ENCODE data around the gene CD34. TPM values are rescaled to one million over a fixed set of nuclear protein-coding genes. Genes with fewer than 3 reads are reported as not detected.

CD34 gene
- polyA plus RNA-seq, 4 donors = 1.1 to 23.7 (median 9.7) TPM

GRCh38 chr1:207923561-207923960 is 12.6 kb upstream of the CD34 start:
- H3K4me1 ChIP-seq (ENCODE audit: control insufficient read depth in 3 of 3, insufficient read depth in 2 of 3, low read depth in 1 of 3, low read length in 2 of 3) = peaks cover 0 to 25% (median 4%) of the 10 kb centered on the region in 3 donors
- no peaks in the 10 kb centered on the region for H3K36me3 ChIP-seq (ENCODE audit: control insufficient read depth in 3 of 3, insufficient read depth in 2 of 3, low read depth in 1 of 3, low read length in 3 of 3)
- FAIRE-seq (no peak), DNase-seq (no peak)
- no peak overlapping the region for H3K4me3 ChIP-seq (ENCODE audit: low read depth in 1 of 3, low read length in 3 of 3)
- 56 to 78% (median 70%) methylated on average over 7 of the region's 7 CpGs for WGBS, 3 donors
- no peaks in the 10 kb centered on the region for H3K9me3 ChIP-seq (ENCODE audit: control insufficient read depth in 2 of 2, insufficient read depth in 1 of 2, low read depth in 1 of 2, low read length in 1 of 2)
- H3K27me3 ChIP-seq (ENCODE audit: control insufficient read depth in 3 of 3, insufficient read depth in 3 of 3, low read length in 3 of 3) = peaks cover 0 to 3% (median 1%) of the 10 kb centered on the region in 3 donors
- H3K27ac ChIP-seq (ENCODE audit: low read depth in 1 of 3, low read length in 2 of 3) = no peak overlapping the region

DNA sequence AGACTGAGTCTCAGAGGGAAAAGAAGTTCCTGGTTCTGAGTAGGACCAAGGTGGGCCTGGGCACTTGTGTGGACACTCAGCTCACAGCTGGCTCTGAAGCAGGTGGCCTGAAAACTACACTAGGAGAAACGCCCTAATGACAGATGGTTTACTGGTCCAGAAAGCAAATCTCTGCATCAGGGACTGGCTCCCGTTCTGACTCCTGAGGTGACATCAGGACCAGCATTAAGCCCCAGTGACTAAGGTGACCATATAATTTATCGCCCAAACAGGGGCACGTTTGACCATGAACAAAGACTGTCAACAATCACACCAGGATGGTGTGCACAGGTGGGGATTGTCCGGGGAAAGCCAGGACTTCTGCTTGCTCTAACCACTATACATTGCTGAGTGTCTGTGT is 12.2 kb upstream of the CD34 start:
- WGBS, 3 donors = 62 to 66% (median 65%) methylated on average over 5 of the region's 5 CpGs
- DNase-seq (no peak), FAIRE-seq (no peak)
- H3K4me3 ChIP-seq (ENCODE audit: low read depth in 1 of 3, low read length in 3 of 3) = no peak overlapping the region
- H3K27ac ChIP-seq (ENCODE audit: low read depth in 1 of 3, low read length in 2 of 3) = peak overlapping the region in 1 of 3 donors; percentile 33
- no peaks in the 10 kb centered on the region for H3K9me3 ChIP-seq (ENCODE audit: control insufficient read depth in 2 of 2, insufficient read depth in 1 of 2, low read depth in 1 of 2, low read length in 1 of 2)
- H3K36me3 ChIP-seq (ENCODE audit: control insufficient read depth in 3 of 3, insufficient read depth in 2 of 3, low read depth in 1 of 3, low read length in 3 of 3) = no peaks in the 10 kb centered on the region
- H3K4me1 ChIP-seq (ENCODE audit: control insufficient read depth in 3 of 3, insufficient read depth in 2 of 3, low read depth in 1 of 3, low read length in 2 of 3) = peaks cover 0 to 29% (median 4%) of the 10 kb centered on the region in 3 donors
- peaks cover 0 to 3% (median 1%) of the 10 kb centered on the region in 3 donors for H3K27me3 ChIP-seq (ENCODE audit: control insufficient read depth in 3 of 3, insufficient read depth in 3 of 3, low read length in 3 of 3)

GRCh38 chr1:207922554-207922953 is 11.6 kb upstream of the CD34 start:
- H3K27me3 ChIP-seq (ENCODE audit: control insufficient read depth in 3 of 3, insufficient read depth in 3 of 3, low read length in 3 of 3) = peaks cover 0 to 3% (median 1%) of the 10 kb centered on the region in 3 donors
- 69 to 87% (median 82%) methylated on average over 8 of the region's 8 CpGs for WGBS, 3 donors
- H3K27ac ChIP-seq (ENCODE audit: low read depth in 1 of 3, low read length in 2 of 3) = peak overlapping the region in 1 of 3 donors; percentile 33
- H3K36me3 ChIP-seq (ENCODE audit: control insufficient read depth in 3 of 3, insufficient read depth in 2 of 3, low read depth in 1 of 3, low read length in 3 of 3) = no peaks in the 10 kb centered on the region
- DNase-seq (no peak), FAIRE-seq (no peak)
- H3K4me1 ChIP-seq (ENCODE audit: control insufficient read depth in 3 of 3, insufficient read depth in 2 of 3, low read depth in 1 of 3, low read length in 2 of 3) = peaks cover 0 to 30% (median 4%) of the 10 kb centered on the region in 3 donors
- H3K9me3 ChIP-seq (ENCODE audit: control insufficient read depth in 2 of 2, insufficient read depth in 1 of 2, low read depth in 1 of 2, low read length in 1 of 2) = no peaks in the 10 kb centered on the region
- no peak overlapping the region for H3K4me3 ChIP-seq (ENCODE audit: low read depth in 1 of 3, low read length in 3 of 3)

DNA sequence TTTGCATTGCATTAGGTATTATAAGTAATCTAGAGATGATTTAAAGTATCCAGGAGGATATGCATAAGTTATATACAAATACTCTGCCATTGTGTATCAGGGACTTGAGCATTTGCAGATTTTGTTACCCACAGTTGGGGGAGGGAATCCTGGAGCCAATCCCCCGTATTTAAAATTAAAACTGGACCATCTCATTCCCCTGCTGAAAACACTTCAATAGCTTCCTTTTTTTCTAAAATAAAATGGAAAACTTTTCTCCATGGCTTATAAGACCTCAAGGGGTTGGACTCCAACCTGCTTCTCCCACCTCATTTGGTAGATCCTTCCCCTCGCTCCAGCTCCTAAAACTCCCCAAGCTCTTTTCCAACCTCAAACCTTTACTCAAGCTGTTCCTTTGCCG is 10.4 kb upstream of the CD34 start:
- DNase-seq = no peak
- WGBS, 3 donors = 78 to 82% (median 79%) methylated on average over 3 of the region's 3 CpGs

GRCh38 chr1:207920444-207921021 is 9.6 kb upstream of the CD34 start:
- Histone ChIP-seq H3K27ac (ENCODE audit: low read depth in 1 of 3, low read length in 2 of 3) (peak overlapping the region in 2 of 3 donors; percentile 24 to 37), H3K9me3 (ENCODE audit: control insufficient read depth in 2 of 2, insufficient read depth in 1 of 2, low read depth in 1 of 2, low read length in 1 of 2) (no peaks in the 10 kb centered on the region), H3K4me1 (ENCODE audit: control insufficient read depth in 3 of 3, insufficient read depth in 2 of 3, low read depth in 1 of 3, low read length in 2 of 3) (peaks cover 0 to 34% (median 4%) of the 10 kb centered on the region in 3 donors), H3K4me3 (ENCODE audit: low read depth in 1 of 3, low read length in 3 of 3) (no peak overlapping the region), H3K27me3 (ENCODE audit: control insufficient read depth in 3 of 3, insufficient read depth in 3 of 3, low read length in 3 of 3) (peaks cover 0 to 3% (median 1%) of the 10 kb centered on the region in 3 donors), H3K36me3 (ENCODE audit: control insufficient read depth in 3 of 3, insufficient read depth in 2 of 3, low read depth in 1 of 3, low read length in 3 of 3) (no peaks in the 10 kb centered on the region)
- DNase-seq (no peak), FAIRE-seq (no peak)
- WGBS, 3 donors = 60 to 80% (median 78%) methylated on average over 2 of the region's 2 CpGs

More for the DNA sequence above, 10.4 kb upstream of the CD34 start:
- no peak for FAIRE-seq
- H3K9me3 ChIP-seq (ENCODE audit: control insufficient read depth in 2 of 2, insufficient read depth in 1 of 2, low read depth in 1 of 2, low read length in 1 of 2) = no peaks in the 10 kb centered on the region
- H3K4me1 ChIP-seq (ENCODE audit: control insufficient read depth in 3 of 3, insufficient read depth in 2 of 3, low read depth in 1 of 3, low read length in 2 of 3) = peaks cover 0 to 34% (median 4%) of the 10 kb centered on the region in 3 donors
- H3K4me3 ChIP-seq (ENCODE audit: low read depth in 1 of 3, low read length in 3 of 3) = no peak overlapping the region
- H3K36me3 ChIP-seq (ENCODE audit: control insufficient read depth in 3 of 3, insufficient read depth in 2 of 3, low read depth in 1 of 3, low read length in 3 of 3) = no peaks in the 10 kb centered on the region
- H3K27ac ChIP-seq (ENCODE audit: low read depth in 1 of 3, low read length in 2 of 3) = no peak overlapping the region
- H3K27me3 ChIP-seq (ENCODE audit: control insufficient read depth in 3 of 3, insufficient read depth in 3 of 3, low read length in 3 of 3) = peaks cover 0 to 3% (median 1%) of the 10 kb centered on the region in 3 donors

- peak overlapping the region in 2 of 3 donors; percentile 24 to 54 for H3K27ac ChIP-seq (ENCODE audit: low read depth in 1 of 3, low read length in 2 of 3)
- WGBS, 3 donors = 56 to 94% (median 91%) methylated on average over 2 of the region's 2 CpGs
- DNase-seq = no peak
These were observed 8.7 kb upstream of the CD34 start for GRCh38 chr1:207919523-207920170.

GRCh38 chr1:207918581-207918980 is 7.7 kb upstream of the CD34 start:
- FAIRE-seq (no peak), DNase-seq (no peak)
- H3K27ac ChIP-seq (ENCODE audit: low read depth in 1 of 3, low read length in 2 of 3) = peak overlapping the region in 2 of 3 donors; percentile 54 to 73
- no peaks in the 10 kb centered on the region for H3K36me3 ChIP-seq (ENCODE audit: control insufficient read depth in 3 of 3, insufficient read depth in 2 of 3, low read depth in 1 of 3, low read length in 3 of 3)
- H3K4me3 ChIP-seq (ENCODE audit: low read depth in 1 of 3, low read length in 3 of 3) = no peak overlapping the region
- H3K9me3 ChIP-seq (ENCODE audit: control insufficient read depth in 2 of 2, insufficient read depth in 1 of 2, low read depth in 1 of 2, low read length in 1 of 2) = no peaks in the 10 kb centered on the region
- H3K4me1 ChIP-seq (ENCODE audit: control insufficient read depth in 3 of 3, insufficient read depth in 2 of 3, low read depth in 1 of 3, low read length in 2 of 3) = peaks cover 0 to 26% (median 4%) of the 10 kb centered on the region in 3 donors
- WGBS, 3 donors = 61 to 80% (median 65%) methylated on average over 5 of the region's 5 CpGs
- no peaks in the 10 kb centered on the region for H3K27me3 ChIP-seq (ENCODE audit: control insufficient read depth in 3 of 3, insufficient read depth in 3 of 3, low read length in 3 of 3)

More at GRCh38 chr1:207919523-207920170, 8.7 kb upstream of the CD34 start:
- H3K27me3 ChIP-seq (ENCODE audit: control insufficient read depth in 3 of 3, insufficient read depth in 3 of 3, low read length in 3 of 3) = no peaks in the 10 kb centered on the region
- H3K4me1 ChIP-seq (ENCODE audit: control insufficient read depth in 3 of 3, insufficient read depth in 2 of 3, low read depth in 1 of 3, low read length in 2 of 3) = peaks cover 0 to 31% (median 4%) of the 10 kb centered on the region in 3 donors
- no peak overlapping the region for H3K4me3 ChIP-seq (ENCODE audit: low read depth in 1 of 3, low read length in 3 of 3)
- no peak for FAIRE-seq
- H3K36me3 ChIP-seq (ENCODE audit: control insufficient read depth in 3 of 3, insufficient read depth in 2 of 3, low read depth in 1 of 3, low read length in 3 of 3) = no peaks in the 10 kb centered on the region
- H3K9me3 ChIP-seq (ENCODE audit: control insufficient read depth in 2 of 2, insufficient read depth in 1 of 2, low read depth in 1 of 2, low read length in 1 of 2) = no peaks in the 10 kb centered on the region

DNA sequence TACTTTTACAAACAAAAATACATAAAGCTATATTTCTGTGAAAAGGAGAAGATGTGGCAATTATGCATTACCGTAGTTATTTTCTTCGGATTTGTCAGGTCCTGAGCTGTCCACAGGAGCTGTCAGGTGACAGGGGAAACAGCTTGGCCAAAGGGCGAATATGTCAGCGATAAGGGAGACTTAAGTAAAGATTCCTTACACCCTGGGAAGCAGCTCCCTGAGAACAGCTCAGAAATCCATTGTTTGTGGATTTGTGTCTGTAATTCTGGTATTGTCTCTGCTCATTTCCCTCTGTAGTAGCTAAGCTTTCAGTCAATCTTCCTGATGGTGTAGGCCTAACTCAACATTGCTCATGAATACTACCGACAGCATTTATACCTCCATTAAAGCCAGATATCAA is 7.1 kb upstream of the CD34 start:
- peak; percentile 79 to 87 for DNase-seq
- no peaks in the 10 kb centered on the region for H3K9me3 ChIP-seq (ENCODE audit: control insufficient read depth in 2 of 2, insufficient read depth in 1 of 2, low read depth in 1 of 2, low read length in 1 of 2)
- 11 to 49% (median 34%) methylated on average over 5 of the region's 5 CpGs for WGBS, 3 donors
- no peak overlapping the region for H3K4me3 ChIP-seq (ENCODE audit: low read depth in 1 of 3, low read length in 3 of 3)
- peaks cover 0 to 3% (median 0%) of the 10 kb centered on the region in 3 donors for H3K27me3 ChIP-seq (ENCODE audit: control insufficient read depth in 3 of 3, insufficient read depth in 3 of 3, low read length in 3 of 3)
- H3K4me1 ChIP-seq (ENCODE audit: control insufficient read depth in 3 of 3, insufficient read depth in 2 of 3, low read depth in 1 of 3, low read length in 2 of 3) = peaks cover 0 to 24% (median 6%) of the 10 kb centered on the region in 3 donors
- peak overlapping the region in 2 of 3 donors; percentile 44 to 73 for H3K27ac ChIP-seq (ENCODE audit: low read depth in 1 of 3, low read length in 2 of 3)
- no peaks in the 10 kb centered on the region for H3K36me3 ChIP-seq (ENCODE audit: control insufficient read depth in 3 of 3, insufficient read depth in 2 of 3, low read depth in 1 of 3, low read length in 3 of 3)
- no peak for FAIRE-seq
